ENCODE data around the gene APBB2.

Gene APBB2

GRCh38 chr4:40850496-40850895 lies 363.8 kb downstream of the APBB2 start:
- DNase-seq (ENCODE audit: low read depth), result no peak

- no peak for DNase-seq (ENCODE audit: low read depth)
Measured at GRCh38 chr4:40848940-40849339, 365.4 kb downstream of the APBB2 start.

GRCh38 chr4:40848251-40848650 lies 366.1 kb downstream of the APBB2 start:
- DNase-seq (ENCODE audit: low read depth), result no peak

GRCh38 chr4:40846532-40846931 lies 367.8 kb downstream of the APBB2 start:
- DNase-seq (ENCODE audit: low read depth), result no peak

GRCh38 chr4:40845154-40845835 lies 369.0 kb downstream of the APBB2 start:
- no peak for DNase-seq (ENCODE audit: low read depth)

- no peak for DNase-seq (ENCODE audit: low read depth)
Measured at GRCh38 chr4:40844261-40844660, 370.1 kb downstream of the APBB2 start.

GRCh38 chr4:40843696-40844095 lies 370.6 kb downstream of the APBB2 start:
- no peak for DNase-seq (ENCODE audit: low read depth)

GRCh38 chr4:40842725-40843423 lies 371.5 kb downstream of the APBB2 start:
- no peak for DNase-seq (ENCODE audit: low read depth)

GRCh38 chr4:40842318-40842717 lies 372.0 kb downstream of the APBB2 start:
- DNase-seq (ENCODE audit: low read depth), result no peak

GRCh38 chr4:40840985-40841571 lies 373.3 kb downstream of the APBB2 start:
- peak; percentile 69 for DNase-seq (ENCODE audit: low read depth)

GRCh38 chr4:40840255-40840984 lies 373.9 kb downstream of the APBB2 start:
- no peak for DNase-seq (ENCODE audit: low read depth)

GRCh38 chr4:40838742-40839141 lies 375.6 kb downstream of the APBB2 start:
- DNase-seq (ENCODE audit: low read depth), result no peak

- DNase-seq (ENCODE audit: low read depth), result no peak
Measured at GRCh38 chr4:40837094-40837870, 377.1 kb downstream of the APBB2 start.

- no peak for DNase-seq (ENCODE audit: low read depth)
Measured at GRCh38 chr4:40833212-40833611, 381.1 kb downstream of the APBB2 start.

GRCh38 chr4:40832175-40832574 lies 382.2 kb downstream of the APBB2 start:
- DNase-seq (ENCODE audit: low read depth), result no peak

- no peak for DNase-seq (ENCODE audit: low read depth)
Measured at GRCh38 chr4:40831146-40831907, 383.0 kb downstream of the APBB2 start.

GRCh38 chr4:40829586-40829985 lies 384.8 kb downstream of the APBB2 start:
- no peak for DNase-seq (ENCODE audit: low read depth)

- no peak for DNase-seq (ENCODE audit: low read depth)
Measured at GRCh38 chr4:40828661-40829060, 385.7 kb downstream of the APBB2 start.

GRCh38 chr4:40827758-40828157 lies 386.6 kb downstream of the APBB2 start:
- DNase-seq (ENCODE audit: low read depth), result no peak

- no peak for DNase-seq (ENCODE audit: low read depth)
Measured at GRCh38 chr4:40826821-40827220, 387.5 kb downstream of the APBB2 start.

Data from stimulated activated CD8-positive, alpha-beta memory T cell treated with anti-CD3 and anti-CD28 coated beads, Interleukin-4, amount 100 ng/mL, for 24 hours (primary cell).